ENCODE data around the gene SLC12A9. TPM values are rescaled to one million over a fixed set of nuclear protein-coding genes. Genes with fewer than 3 reads are reported as not detected.

The SLC12A9 gene
- total and polyA plus RNA-seq, 2 of the 8 experiments (the other 6 are each of a cell fraction or from before 2014, with no cell fraction given), result 31.4 to 40.1 TPM

DNA sequence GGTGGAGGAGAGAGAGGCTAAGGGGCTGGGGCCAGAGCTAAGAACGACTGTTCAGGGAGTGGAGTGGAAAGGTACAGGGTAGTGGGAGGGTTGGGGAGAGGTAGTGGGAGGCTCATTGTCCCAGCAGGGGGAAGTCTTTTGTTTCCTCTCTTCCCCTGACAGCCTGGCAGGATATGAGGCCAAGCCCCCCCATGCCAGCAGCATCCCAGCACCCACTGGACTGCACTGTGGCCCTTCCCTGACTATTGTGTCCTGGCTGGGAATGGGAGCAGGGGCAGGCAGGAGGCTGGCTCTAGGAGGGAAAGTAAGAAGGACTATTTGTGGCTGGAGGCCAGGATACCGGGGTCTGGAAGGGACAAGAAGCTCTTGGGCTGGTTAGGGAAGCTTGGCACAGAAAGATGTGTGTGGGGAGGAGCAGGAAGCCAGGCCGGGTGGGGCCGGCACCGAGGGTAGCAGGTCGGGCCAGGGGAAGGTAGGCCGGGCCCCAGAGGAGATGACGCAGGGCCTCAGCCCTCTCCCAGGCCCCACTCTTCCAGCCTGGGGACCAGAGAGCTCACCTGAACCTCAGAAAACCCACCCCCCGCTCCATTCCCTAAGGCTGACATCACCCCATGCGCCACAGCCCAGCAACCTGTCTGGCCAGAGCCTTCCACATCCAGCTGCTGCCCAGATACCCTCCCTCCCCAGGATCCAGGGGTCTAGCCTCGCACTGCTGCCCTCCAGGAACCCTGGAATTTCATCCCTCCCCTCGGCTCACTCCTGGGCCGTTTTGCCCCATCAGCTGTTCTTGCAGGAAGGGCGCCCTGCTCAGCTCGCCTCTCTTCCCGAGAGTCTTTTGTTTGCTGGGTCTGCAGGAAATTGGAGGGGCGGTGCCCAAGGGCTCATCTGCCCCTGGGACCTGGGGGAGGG is 16.4 kb upstream of the SLC12A9 start (continued):
- TF ChIP-seq, protein P1, sequence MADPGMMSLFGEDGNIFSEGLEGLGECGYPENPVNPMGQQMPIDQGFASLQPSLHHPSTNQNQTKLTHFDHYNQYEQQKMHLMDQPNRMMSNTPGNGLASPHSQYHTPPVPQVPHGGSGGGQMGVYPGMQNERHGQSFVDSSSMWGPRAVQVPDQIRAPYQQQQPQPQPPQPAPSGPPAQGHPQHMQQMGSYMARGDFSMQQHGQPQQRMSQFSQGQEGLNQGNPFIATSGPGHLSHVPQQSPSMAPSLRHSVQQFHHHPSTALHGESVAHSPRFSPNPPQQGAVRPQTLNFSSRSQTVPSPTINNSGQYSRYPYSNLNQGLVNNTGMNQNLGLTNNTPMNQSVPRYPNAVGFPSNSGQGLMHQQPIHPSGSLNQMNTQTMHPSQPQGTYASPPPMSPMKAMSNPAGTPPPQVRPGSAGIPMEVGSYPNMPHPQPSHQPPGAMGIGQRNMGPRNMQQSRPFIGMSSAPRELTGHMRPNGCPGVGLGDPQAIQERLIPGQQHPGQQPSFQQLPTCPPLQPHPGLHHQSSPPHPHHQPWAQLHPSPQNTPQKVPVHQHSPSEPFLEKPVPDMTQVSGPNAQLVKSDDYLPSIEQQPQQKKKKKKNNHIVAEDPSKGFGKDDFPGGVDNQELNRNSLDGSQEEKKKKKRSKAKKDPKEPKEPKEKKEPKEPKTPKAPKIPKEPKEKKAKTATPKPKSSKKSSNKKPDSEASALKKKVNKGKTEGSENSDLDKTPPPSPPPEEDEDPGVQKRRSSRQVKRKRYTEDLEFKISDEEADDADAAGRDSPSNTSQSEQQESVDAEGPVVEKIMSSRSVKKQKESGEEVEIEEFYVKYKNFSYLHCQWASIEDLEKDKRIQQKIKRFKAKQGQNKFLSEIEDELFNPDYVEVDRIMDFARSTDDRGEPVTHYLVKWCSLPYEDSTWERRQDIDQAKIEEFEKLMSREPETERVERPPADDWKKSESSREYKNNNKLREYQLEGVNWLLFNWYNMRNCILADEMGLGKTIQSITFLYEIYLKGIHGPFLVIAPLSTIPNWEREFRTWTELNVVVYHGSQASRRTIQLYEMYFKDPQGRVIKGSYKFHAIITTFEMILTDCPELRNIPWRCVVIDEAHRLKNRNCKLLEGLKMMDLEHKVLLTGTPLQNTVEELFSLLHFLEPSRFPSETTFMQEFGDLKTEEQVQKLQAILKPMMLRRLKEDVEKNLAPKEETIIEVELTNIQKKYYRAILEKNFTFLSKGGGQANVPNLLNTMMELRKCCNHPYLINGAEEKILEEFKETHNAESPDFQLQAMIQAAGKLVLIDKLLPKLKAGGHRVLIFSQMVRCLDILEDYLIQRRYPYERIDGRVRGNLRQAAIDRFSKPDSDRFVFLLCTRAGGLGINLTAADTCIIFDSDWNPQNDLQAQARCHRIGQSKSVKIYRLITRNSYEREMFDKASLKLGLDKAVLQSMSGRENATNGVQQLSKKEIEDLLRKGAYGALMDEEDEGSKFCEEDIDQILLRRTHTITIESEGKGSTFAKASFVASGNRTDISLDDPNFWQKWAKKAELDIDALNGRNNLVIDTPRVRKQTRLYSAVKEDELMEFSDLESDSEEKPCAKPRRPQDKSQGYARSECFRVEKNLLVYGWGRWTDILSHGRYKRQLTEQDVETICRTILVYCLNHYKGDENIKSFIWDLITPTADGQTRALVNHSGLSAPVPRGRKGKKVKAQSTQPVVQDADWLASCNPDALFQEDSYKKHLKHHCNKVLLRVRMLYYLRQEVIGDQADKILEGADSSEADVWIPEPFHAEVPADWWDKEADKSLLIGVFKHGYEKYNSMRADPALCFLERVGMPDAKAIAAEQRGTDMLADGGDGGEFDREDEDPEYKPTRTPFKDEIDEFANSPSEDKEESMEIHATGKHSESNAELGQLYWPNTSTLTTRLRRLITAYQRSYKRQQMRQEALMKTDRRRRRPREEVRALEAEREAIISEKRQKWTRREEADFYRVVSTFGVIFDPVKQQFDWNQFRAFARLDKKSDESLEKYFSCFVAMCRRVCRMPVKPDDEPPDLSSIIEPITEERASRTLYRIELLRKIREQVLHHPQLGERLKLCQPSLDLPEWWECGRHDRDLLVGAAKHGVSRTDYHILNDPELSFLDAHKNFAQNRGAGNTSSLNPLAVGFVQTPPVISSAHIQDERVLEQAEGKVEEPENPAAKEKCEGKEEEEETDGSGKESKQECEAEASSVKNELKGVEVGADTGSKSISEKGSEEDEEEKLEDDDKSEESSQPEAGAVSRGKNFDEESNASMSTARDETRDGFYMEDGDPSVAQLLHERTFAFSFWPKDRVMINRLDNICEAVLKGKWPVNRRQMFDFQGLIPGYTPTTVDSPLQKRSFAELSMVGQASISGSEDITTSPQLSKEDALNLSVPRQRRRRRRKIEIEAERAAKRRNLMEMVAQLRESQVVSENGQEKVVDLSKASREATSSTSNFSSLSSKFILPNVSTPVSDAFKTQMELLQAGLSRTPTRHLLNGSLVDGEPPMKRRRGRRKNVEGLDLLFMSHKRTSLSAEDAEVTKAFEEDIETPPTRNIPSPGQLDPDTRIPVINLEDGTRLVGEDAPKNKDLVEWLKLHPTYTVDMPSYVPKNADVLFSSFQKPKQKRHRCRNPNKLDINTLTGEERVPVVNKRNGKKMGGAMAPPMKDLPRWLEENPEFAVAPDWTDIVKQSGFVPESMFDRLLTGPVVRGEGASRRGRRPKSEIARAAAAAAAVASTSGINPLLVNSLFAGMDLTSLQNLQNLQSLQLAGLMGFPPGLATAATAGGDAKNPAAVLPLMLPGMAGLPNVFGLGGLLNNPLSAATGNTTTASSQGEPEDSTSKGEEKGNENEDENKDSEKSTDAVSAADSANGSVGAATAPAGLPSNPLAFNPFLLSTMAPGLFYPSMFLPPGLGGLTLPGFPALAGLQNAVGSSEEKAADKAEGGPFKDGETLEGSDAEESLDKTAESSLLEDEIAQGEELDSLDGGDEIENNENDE (IDR thresholded peaks at IDR 0.05; ENCODE audit: insufficient replicate concordance, low read length), result no peak
- TF ChIP-seq TAF1 (IDR thresholded peaks at IDR 0.05; ENCODE audit: low read depth, low read length) (peak; percentile 27), SAP30 (IDR thresholded peaks at IDR 0.05; ENCODE audit: insufficient read depth, insufficient replicate concordance, low read length) (no peak), CTBP2 (IDR thresholded peaks at IDR 0.05; ENCODE audit: borderline replicate concordance, insufficient read depth, insufficient read length, low read length) (no peak), HDAC6 (IDR thresholded peaks at IDR 0.05; ENCODE audit: low read depth, low read length) (no peak), SP4 (IDR thresholded peaks at IDR 0.05; ENCODE audit: low read length) (no peak), BCL11A (IDR thresholded peaks at IDR 0.05; ENCODE audit: low read depth in 2 of 2, low read length in 2 of 2) (no peak), TEAD4 (IDR thresholded peaks at IDR 0.05; ENCODE audit: low read depth, low read length) (peak; percentile 94)
- TF ChIP-seq, protein P2, sequence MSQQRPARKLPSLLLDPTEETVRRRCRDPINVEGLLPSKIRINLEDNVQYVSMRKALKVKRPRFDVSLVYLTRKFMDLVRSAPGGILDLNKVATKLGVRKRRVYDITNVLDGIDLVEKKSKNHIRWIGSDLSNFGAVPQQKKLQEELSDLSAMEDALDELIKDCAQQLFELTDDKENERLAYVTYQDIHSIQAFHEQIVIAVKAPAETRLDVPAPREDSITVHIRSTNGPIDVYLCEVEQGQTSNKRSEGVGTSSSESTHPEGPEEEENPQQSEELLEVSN (IDR thresholded peaks at IDR 0.05), result no peak
